Colonic mucosa (tissue), 4 donors: ENCODE data around the gene SCGB2A2. TPM values are rescaled to one million over a fixed set of nuclear protein-coding genes. Genes with fewer than 3 reads are reported as not detected.

ENCODE experiments used
- DNase-seq: peaks from one replicate; pipeline ENCODE4 v3.0.0-alpha.2; 2020
- H3K27ac ChIP-seq: fragments of 200-600 bp; one replicate; pipeline ENCODE4 v1.8.0; 2021
- H3K27me3 ChIP-seq: fragments of 200-600 bp; one replicate; pipeline ENCODE4 v1.8.0; 2021
- H3K36me3 ChIP-seq: fragments of 200-600 bp; one replicate; pipeline ENCODE4 v1.8.0; 2021
- H3K4me1 ChIP-seq: fragments of 200-600 bp; one replicate; pipeline ENCODE4 v1.8.0; 2021; ENCODE audit warnings: mild to moderate bottlenecking
- H3K4me3 ChIP-seq: fragments of 200-600 bp; one replicate; pipeline ENCODE4 v1.8.0; 2021
- H3K9ac ChIP-seq, 2 donors: one replicate each; pipeline ENCODE4 v1.7.0; 2013; ENCODE audit warnings: control low read depth in 2 of 2, low read depth in 2 of 2, low read length in 2 of 2
- H3K9me3 ChIP-seq: fragments of 200-600 bp; one replicate; pipeline ENCODE4 v1.8.0; 2021
- intact Hi-C: fragments of 100-400 bp; cut with DNase I; formaldehyde crosslinking; loops from one replicate; pipeline ENCODE4 v1.14.1; 2022
- total RNA-seq, 2 donors: library from RNA; stranded (reverse); fragmentation: NEBNext Ultra II Directional in 1 of 2; extraction: Animal tissue kit (Norgen Biotek cat#: 25700) in 1 of 2; gene quantifications; one replicate each; pipeline ENCODE4 v1.2.1, GENCODE V29; 2021
- TF ChIP-seq, protein P1 (sequence below): fragments of 200-600 bp; IDR thresholded peaks from one replicate; pipeline ENCODE4 v1.8.0; 2022; ENCODE audit warnings: antibody characterized with exemption, mild to moderate bottlenecking
- donor health status: healthy.
- donor health status: DM: no; HTN: no; CAD: no.
- donor health status: DM: no; HTN: no; CAD: no.

Gene SCGB2A2
- total RNA-seq, 2 donors from 2014 or later = not detected

DNA sequence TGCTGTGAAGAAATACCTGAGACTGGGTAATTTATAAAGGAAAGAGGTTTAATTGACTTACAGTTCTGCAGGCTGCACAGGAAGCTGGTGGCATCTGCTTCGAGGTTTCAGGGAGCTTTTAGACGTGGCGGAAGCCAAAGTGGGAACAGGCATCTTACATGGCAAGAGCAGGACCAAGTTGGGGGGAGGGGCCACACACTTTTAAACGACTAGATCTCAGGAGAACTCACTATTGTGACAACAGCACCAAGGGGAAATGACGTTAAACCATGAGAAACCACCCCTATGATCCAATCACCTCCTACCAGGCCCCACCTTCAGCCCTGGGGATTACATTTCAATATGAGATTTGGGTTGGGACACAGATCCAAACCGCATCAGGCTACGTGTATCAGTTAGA is 40.0 kb downstream of the SCGB2A2 start:
- no peak for DNase-seq
- no peaks in the 10 kb centered on the region for H3K27me3 ChIP-seq
- intact Hi-C loops = loop anchor here (2.0 to 5.0 kb wide), 2 partner anchors 88 to 139 kb away; no protein-coding TSS in a partner anchor
- H3K4me3 ChIP-seq = no peak overlapping the region
- H3K9ac ChIP-seq = no peak overlapping the region
- H3K27ac ChIP-seq = no peak overlapping the region
- TF ChIP-seq, protein P1, sequence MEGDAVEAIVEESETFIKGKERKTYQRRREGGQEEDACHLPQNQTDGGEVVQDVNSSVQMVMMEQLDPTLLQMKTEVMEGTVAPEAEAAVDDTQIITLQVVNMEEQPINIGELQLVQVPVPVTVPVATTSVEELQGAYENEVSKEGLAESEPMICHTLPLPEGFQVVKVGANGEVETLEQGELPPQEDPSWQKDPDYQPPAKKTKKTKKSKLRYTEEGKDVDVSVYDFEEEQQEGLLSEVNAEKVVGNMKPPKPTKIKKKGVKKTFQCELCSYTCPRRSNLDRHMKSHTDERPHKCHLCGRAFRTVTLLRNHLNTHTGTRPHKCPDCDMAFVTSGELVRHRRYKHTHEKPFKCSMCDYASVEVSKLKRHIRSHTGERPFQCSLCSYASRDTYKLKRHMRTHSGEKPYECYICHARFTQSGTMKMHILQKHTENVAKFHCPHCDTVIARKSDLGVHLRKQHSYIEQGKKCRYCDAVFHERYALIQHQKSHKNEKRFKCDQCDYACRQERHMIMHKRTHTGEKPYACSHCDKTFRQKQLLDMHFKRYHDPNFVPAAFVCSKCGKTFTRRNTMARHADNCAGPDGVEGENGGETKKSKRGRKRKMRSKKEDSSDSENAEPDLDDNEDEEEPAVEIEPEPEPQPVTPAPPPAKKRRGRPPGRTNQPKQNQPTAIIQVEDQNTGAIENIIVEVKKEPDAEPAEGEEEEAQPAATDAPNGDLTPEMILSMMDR = no peak
- H3K4me1 ChIP-seq = no peaks in the 10 kb centered on the region
- H3K36me3 ChIP-seq = no peaks in the 10 kb centered on the region
- H3K9me3 ChIP-seq = no peaks in the 10 kb centered on the region

DNA sequence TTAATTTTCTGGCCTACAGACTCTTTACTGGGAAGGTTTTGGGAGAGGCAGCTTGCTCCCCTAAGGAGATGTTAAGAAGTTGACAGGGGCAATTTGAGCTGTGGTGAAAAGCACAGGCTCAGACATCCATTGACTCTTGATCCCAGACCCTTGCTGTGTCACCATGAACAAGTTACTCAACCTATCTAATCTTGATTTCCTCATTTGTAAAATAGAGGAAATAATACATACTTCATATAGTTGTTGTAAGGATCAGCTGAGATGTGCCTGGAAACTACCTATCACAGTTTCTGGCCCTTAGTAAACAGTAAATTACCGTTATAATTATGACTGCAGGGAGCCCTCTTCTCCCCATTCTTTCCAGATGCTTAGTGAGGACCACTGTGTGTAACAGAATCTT is 45.5 kb downstream of the SCGB2A2 start:
- intact Hi-C loops = no loop called here
- Histone ChIP-seq H3K27me3 (no peaks in the 10 kb centered on the region), H3K4me1 (no peaks in the 10 kb centered on the region), H3K9me3 (no peaks in the 10 kb centered on the region), H3K9ac (no peak overlapping the region), H3K4me3 (no peak overlapping the region), H3K27ac (no peak overlapping the region), H3K36me3 (no peaks in the 10 kb centered on the region)
- DNase-seq = no peak
- TF ChIP-seq, protein P1 = no peak

DNA sequence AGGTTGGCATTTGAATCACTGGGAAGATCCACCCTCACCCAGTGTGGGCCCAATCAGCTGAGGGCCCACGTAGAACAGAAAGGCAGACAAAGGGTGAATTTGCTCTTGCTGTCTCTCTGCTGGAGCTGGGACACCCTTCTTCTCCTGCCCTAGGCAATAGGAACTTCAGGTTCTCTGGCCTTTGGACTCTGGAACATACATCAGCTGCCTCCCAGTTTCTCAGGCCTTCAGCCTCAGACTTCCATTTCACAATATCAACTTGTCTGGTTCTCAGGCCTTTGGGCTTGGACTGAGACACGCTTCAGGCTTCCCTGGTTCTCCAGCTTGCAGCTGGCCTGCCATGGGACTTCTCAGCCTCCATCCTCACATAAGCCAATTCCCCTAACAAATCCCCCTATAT is 52.6 kb downstream of the SCGB2A2 start:
- Histone ChIP-seq H3K9me3 (no peaks in the 10 kb centered on the region), H3K9ac (no peak overlapping the region), H3K36me3 (no peaks in the 10 kb centered on the region), H3K4me1 (no peaks in the 10 kb centered on the region), H3K4me3 (no peak overlapping the region), H3K27ac (no peak overlapping the region), H3K27me3 (no peaks in the 10 kb centered on the region)
- intact Hi-C loops = no loop called here
- TF ChIP-seq, protein P1 = no peak
- peak; percentile 38 for DNase-seq

Other genes starting within 250 kb of the SCGB2A2 start
- gene INCENP, start 146.1 kb upstream of the SCGB2A2 start, total RNA-seq = 10 to 100 TPM; 35.1 to 93.4 TPM
- gene SCGB1D1, start 79.9 kb upstream of the SCGB2A2 start, total RNA-seq = not detected
- gene SCGB2A1, start 61.5 kb upstream of the SCGB2A2 start, total RNA-seq = 1 to 10 TPM; 6.1 to 6.7 TPM
- not detected for gene SCGB1D2, start 27.9 kb upstream of the SCGB2A2 start, total RNA-seq
- gene SCGB1D4, start 28.9 kb downstream of the SCGB2A2 start, total RNA-seq = not detected
- 10 to 100 TPM; 32.5 to 71.7 TPM for gene ASRGL1, start 67.3 kb downstream of the SCGB2A2 start, total RNA-seq
- 1 to 10 TPM in 1 of 2 donors, not detected in 1; 2.3 TPM for gene SCGB1A1, start 148.9 kb downstream of the SCGB2A2 start, total RNA-seq